Adipose tissue (tissue), 3 donors: ENCODE data around the gene EDDM3A. TPM values are rescaled to one million over a fixed set of nuclear protein-coding genes. Genes with fewer than 3 reads are reported as not detected.

ENCODE experiments used
- H3K27ac ChIP-seq: one replicate; pipeline ENCODE4 v1.5.1; 2013; ENCODE audit warnings: low read depth, low read length
- WGBS, 3 donors: extraction: QIAGEN DNeasy Blood & Tissue Kit; methylation state at CpG; one replicate each; pipeline ENCODE4 v1.1.7; 2013; 5-methylcytosine and 5-hydroxymethylcytosine counted together
- polyA plus RNA-seq, 3 donors: library from polyadenylated mRNA; stranded (reverse); fragments of 200-250 nt; gene quantifications; one replicate each; pipeline ENCODE4 v1.2.3, GENCODE V29; 2013
- donor health status: healthy with polysubstance abuse.
- donor health status: Bipolar disorder and iron deficiency.
- donor health status: healthy.

The EDDM3A gene
- polyA plus RNA-seq, 3 donors: not detected

DNA sequence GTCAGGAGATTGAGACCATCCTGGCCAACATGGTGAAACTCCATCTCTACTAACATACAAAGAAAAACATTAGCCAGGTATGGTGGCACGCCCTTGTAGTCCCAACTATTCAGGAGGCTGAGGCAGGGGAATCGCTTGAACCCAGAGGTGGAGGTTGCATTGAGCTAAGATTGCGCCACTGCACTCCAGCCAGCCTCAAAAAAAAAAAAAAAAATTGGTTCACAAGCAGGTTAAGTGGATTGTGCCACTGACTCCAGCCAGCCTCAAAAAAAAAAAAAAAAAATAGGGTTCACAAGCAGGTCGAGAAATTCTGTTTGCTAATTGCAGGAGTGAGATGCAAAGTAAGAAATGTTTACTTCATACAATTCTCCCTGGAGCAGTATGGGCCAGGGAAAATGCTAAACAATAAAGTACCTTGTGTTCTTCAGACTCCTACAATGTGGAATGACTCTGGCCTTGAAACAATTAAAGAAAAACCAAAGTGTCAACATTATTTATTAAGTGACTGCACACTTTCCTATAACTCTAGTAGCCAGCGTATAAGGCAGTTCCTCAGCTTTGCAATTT, 28.7 kb downstream of the EDDM3A start:
- WGBS, 3 donors: 60 to 72% (median 71%) methylated on average over 5 of the region's 5 CpGs
- no peak overlapping the region for H3K27ac ChIP-seq

- 70 to 76% (median 71%) methylated on average over 6 of the region's 6 CpGs for WGBS, 3 donors
These were observed 29.4 kb downstream of the EDDM3A start for GRCh38 chr14:20775043-20775442.

DNA sequence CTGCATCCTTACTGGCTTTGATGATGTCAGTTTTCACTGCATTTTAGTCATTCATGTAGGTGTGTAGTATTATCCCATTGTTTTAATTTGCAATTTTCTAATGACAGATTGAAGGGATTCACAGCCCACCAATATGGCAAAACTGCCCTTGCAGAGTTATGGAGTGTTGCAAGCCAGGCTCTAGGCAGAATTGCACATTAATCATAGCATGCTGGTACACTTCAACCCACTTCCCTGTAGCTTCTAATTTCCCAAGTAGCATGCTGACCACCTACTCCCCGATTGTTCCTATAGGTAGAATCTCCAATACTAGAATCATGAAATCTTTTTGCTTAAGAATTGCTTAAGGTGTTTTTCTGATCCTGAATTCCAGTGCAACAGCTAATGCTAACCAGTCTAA, 30.2 kb downstream of the EDDM3A start:
- no peak overlapping the region for H3K27ac ChIP-seq
- 64 to 97% (median 79%) methylated on average over 1 of the region's 1 CpG for WGBS, 3 donors

More at GRCh38 chr14:20775043-20775442, 29.4 kb downstream of the EDDM3A start:
- H3K27ac ChIP-seq: no peak overlapping the region

DNA sequence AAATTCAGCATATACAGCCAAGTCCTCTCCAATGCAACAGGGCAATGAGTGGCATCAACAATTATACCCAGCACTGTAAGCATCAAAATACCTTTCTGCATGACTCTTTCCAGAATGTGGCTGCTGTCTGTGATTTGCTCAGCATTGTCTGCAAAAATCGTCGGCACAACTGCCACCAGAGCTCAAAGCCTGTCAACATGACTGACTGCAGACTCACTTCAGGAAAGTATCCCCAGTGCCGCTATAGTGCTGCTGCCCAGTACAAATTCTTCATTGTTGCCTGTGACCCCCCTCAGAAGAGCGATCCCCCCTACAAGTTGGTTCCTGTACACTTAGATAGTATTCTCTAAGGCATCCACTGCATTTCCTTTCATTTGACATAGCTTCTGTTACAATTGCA, 36.1 kb downstream of the EDDM3A start:
- WGBS, 3 donors: 13 to 40% (median 22%) methylated on average over 4 of the region's 4 CpGs
- no peak overlapping the region for H3K27ac ChIP-seq

DNA sequence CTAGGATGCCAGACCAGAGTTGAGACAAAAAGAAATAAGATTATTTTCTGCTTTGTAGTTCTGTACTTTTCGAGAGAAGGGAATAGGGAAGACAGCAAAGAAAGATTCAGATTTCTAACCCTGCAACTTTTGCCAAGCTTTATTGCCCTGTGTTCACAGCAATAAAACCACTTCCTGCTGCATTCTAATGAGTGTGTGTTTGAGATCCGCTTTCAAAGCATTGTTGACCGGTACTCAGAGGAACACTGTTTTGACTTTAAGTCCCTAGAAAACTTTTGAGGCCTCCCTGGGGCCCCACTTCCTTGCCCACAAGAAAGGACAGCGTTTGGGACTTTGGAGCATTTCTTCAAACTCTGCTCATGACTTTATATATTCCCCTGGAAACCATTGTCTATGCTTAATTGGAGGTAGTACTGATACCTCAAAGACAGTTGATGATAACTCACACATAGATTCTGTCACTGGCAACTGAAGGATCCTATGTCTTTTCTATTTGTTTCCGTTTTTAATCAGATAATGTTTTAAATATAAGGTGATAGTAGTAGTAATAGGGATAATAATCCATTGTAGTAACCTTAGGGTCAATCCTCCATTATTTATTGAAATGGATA, 36.7 kb downstream of the EDDM3A start:
- 5 to 45% (median 14%) methylated on average over 5 of the region's 5 CpGs for WGBS, 3 donors
- no peak overlapping the region for H3K27ac ChIP-seq

- WGBS, 3 donors: 63 to 80% (median 66%) methylated on average over 4 of the region's 4 CpGs
- H3K27ac ChIP-seq: no peak overlapping the region
These were observed 41.3 kb downstream of the EDDM3A start for GRCh38 chr14:20787025-20787424.

DNA sequence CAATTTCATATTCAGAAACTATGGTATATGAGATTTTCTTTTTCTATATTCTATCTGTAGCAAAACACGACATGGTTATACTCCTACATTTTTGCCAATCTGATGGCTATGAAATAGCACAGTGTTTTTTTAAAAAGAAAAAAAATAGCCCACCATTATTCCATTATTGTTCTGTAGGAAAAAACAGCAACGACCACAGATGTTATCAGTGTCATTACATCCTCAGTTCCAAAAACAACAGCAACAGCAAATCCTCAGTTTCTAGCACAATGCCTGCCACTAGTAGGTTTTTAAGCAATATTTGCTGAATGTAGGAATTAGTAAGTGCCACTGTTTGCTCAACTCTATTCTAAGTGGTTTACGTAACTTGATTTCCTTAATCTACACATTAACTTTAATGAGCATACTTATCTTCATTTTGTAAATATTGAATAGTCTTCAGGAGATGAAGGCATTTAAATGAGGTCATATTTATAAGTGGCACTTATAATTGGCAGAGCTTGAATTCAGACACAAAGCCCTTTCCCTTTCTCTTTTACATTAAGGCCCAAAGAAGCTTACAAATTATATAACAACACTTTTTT, 43.6 kb downstream of the EDDM3A start:
- 38 to 51% (median 47%) methylated on average over 3 of the region's 3 CpGs for whole genome bisulfite sequencing, 3 donors
- H3K27ac ChIP-seq: no peak overlapping the region

- WGBS, 3 donors: 83 to 88% (median 88%) methylated on average over 13 of the region's 13 CpGs
- H3K27ac ChIP-seq: no peak overlapping the region
These were observed 44.9 kb downstream of the EDDM3A start for GRCh38 chr14:20790464-20791116.

GRCh38 chr14:20791187-20791586, 45.5 kb downstream of the EDDM3A start:
- 45 to 61% (median 53%) methylated on average over 7 of the region's 7 CpGs for WGBS, 3 donors
- no peak overlapping the region for H3K27ac ChIP-seq

DNA sequence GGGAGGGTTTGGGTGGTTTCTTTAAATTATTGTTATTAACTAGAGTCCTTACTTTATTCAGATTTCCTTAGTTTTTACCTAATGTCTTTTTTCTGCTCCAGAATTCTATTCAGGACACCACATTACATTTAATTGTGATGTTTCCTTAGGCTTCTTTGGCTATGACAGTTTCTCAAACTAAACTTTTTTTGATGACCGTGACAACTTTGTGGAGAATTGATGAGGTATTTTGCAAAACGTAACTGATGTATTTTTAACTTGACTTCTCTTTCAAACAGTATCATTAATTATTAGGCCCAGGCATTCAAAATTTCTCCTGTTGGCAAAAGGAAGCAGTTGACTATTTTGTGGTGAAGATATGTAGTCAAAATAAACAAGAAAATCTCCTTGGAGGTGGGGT, 45.9 kb downstream of the EDDM3A start:
- 52 to 67% (median 59%) methylated on average over 2 of the region's 2 CpGs for WGBS, 3 donors
- H3K27ac ChIP-seq: no peak overlapping the region

DNA sequence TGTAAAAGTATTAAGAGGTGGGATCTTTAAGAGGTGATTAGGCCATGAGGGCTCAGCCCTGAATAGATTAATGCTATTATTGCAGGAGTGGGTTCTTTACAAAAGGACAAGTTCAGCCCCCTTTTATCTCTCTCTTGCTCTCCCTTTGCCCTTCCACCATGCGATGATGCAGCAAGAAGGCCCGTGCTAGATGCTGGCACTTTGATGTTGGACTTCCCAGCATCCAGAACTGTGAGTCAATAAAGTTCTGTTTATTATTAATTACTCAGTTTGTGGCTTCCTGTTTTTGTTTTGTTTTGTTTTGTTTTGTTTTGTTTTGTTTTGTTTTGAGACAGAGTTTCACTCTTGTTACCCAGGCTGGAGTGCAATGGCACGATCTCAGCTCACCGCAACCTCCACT, 46.9 kb downstream of the EDDM3A start:
- H3K27ac ChIP-seq: no peak overlapping the region
- 83 to 91% (median 84%) methylated on average over 4 of the region's 4 CpGs for WGBS, 3 donors

DNA sequence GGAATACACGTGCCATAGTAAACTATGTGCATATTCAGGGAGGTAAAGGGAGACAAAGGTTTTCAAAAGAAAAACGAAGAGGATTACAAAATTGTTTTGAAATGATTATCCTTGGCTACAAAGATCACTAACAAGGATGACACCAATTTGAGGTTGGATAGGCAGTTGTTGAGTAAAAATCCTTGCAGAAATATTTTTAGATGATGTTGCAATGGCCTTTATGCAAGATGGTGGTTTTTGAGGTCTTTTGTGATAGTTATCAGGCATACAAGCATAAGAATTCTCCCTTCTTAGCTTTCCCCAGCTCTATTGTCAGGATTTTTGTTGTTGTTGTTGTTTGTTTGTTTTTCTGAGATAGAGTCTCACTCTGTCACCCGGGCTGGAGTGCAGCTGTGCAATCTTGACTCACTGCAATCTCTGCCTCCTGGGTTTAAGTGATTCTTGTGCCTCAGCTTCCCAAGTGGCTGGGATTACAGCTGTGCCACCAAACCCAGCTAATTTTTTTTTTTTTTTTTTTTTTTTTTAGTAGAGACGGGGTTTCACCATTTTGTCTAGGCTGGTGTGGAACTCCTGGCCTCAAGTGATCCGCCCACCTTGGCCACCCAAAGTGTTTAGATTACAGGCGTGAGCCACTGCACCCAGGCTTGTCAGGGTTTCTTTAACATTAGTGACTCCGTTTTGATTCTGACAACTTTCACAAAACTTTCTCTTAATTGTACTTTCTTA, 49.1 kb downstream of the EDDM3A start:
- no peak overlapping the region for H3K27ac ChIP-seq
- WGBS, 3 donors: 52 to 70% (median 52%) methylated on average over 7 of the region's 7 CpGs

DNA sequence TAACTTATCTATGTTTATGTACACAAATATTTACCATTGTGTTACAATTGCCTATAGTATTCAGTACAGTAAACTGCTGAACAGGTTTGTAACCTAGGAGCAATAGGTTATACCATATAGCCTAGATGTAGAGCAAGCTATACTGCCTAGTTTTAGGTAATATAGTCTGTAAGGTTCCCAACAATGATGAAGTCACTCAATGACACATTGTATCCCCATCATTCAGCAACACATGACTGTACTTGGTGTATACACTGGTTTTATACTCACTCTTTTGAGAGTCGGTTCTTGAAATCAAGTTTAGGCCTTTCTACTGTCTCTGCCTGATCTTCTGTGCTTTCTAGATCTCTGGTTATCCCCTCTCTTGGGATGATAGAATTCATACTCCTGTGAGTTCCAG, 51.5 kb downstream of the EDDM3A start:
- 82 to 89% (median 87%) methylated on average over 1 of the region's 1 CpG for WGBS, 3 donors
- H3K27ac ChIP-seq: no peak overlapping the region

Other genes with a start within 250 kb of the EDDM3A start
- gene RNASE10, start 240.3 kb upstream of the EDDM3A start, polyA plus RNA-seq: under 1 TPM in 2 of 3 donors, not detected in 1; 0.05 to 0.09 TPM
- gene RNASE9, start 184.8 kb upstream of the EDDM3A start, polyA plus RNA-seq: not detected
- not detected for gene RNASE11, start 157.9 kb upstream of the EDDM3A start, polyA plus RNA-seq
- gene RNASE12, start 154.5 kb upstream of the EDDM3A start, polyA plus RNA-seq: not detected
- not detected for gene OR6S1, start 104.2 kb upstream of the EDDM3A start, polyA plus RNA-seq
- gene RNASE4, start 61.3 kb upstream of the EDDM3A start, polyA plus RNA-seq: 100 to 1,000 TPM in 1 of 3 donors, 10 to 100 TPM in 2; 19.6 to 117 (median 78.8) TPM
- 10 to 100 TPM; 16.0 to 71.9 (median 41.8) TPM for gene ANG, start 57.1 kb upstream of the EDDM3A start, polyA plus RNA-seq
- gene EDDM3B, start 22.5 kb downstream of the EDDM3A start, polyA plus RNA-seq: not detected
- 10 to 100 TPM in 1 of 3 donors, 1 to 10 TPM in 2; 3.2 to 12.5 (median 8.6) TPM for gene RNASE6, start 35.4 kb downstream of the EDDM3A start, polyA plus RNA-seq
- gene RNASE1, start 57.0 kb downstream of the EDDM3A start, polyA plus RNA-seq: 100 to 1,000 TPM; 143 to 531 (median 481) TPM
- gene RNASE3, start 145.5 kb downstream of the EDDM3A start, polyA plus RNA-seq: 1 to 10 TPM in 1 of 3 donors, not detected in 2; 1.4 TPM
- gene RNASE2, start 209.6 kb downstream of the EDDM3A start, polyA plus RNA-seq: 10 to 100 TPM in 1 of 3 donors, 1 to 10 TPM in 2; 2.2 to 16.7 (median 2.4) TPM
- gene METTL17, start 244.1 kb downstream of the EDDM3A start, polyA plus RNA-seq: 10 to 100 TPM; 37.9 to 46.9 (median 39.5) TPM